Memory B cell (primary cell): ENCODE results near the gene COL23A1.

Source experiments
- ATAC-seq: fragments of 150-1000 bp; cut with Tn5 transposase; 2 replicates; pipeline ENCODE4 v1.10.0; 2021; ENCODE audit warnings: low read depth, mild to moderate bottlenecking, moderate library complexity
- DNase-seq, 2 donors: peaks; one replicate each; pipeline ENCODE4 v3.0.0; 2022; ENCODE audit warnings: low spot score in 2 of 2
- H3K27ac Mint-ChIP-seq: one replicate; pipeline ENCODE4 v1.8.0; 2022; ENCODE audit warnings: mild to moderate bottlenecking, moderate library complexity, mixed read lengths
- H3K27me3 Mint-ChIP-seq: one replicate; pipeline ENCODE4 v1.8.0; 2022; ENCODE audit warnings: mixed read lengths
- H3K36me3 Mint-ChIP-seq: one replicate; pipeline ENCODE4 v1.8.0; 2022; ENCODE audit warnings: mild to moderate bottlenecking, mixed read lengths
- H3K4me1 Mint-ChIP-seq: one replicate; pipeline ENCODE4 v1.8.0; 2022; ENCODE audit warnings: mixed read lengths
- H3K4me3 Mint-ChIP-seq: one replicate; pipeline ENCODE4 v1.8.0; 2022; ENCODE audit warnings: mild to moderate bottlenecking, moderate library complexity, mixed read lengths
- H3K9me3 Mint-ChIP-seq: one replicate; pipeline ENCODE4 v1.8.0; 2022; ENCODE audit warnings: mixed read lengths

The COL23A1 gene

DNA sequence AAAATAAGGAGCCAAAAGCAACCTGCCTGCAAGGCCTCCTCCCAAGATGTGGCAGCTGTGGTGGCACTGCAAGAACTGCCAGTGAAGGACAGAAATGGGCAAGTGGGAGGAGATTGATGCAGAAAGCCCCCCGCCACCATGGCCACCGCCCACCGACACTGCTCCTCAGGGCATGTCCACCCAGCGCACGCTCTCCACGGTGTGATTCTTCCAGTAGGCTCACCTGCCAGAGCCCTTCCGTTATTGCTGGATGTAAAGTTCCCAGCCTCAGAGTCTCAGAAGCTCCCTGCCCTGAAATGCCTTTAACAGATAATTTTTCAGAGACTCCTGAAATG is 202.4 kb downstream of the COL23A1 start:
- Mint-ChIP-seq H3K27me3 (peaks cover 18% of the 10 kb centered on the region), H3K9me3 (no peaks in the 10 kb centered on the region), H3K4me3 (no peak overlapping the region), H3K36me3 (no peaks in the 10 kb centered on the region), H3K4me1 (no peaks in the 10 kb centered on the region), H3K27ac (no peak overlapping the region)
- no peak for ATAC-seq
- no peak for DNase-seq

DNA sequence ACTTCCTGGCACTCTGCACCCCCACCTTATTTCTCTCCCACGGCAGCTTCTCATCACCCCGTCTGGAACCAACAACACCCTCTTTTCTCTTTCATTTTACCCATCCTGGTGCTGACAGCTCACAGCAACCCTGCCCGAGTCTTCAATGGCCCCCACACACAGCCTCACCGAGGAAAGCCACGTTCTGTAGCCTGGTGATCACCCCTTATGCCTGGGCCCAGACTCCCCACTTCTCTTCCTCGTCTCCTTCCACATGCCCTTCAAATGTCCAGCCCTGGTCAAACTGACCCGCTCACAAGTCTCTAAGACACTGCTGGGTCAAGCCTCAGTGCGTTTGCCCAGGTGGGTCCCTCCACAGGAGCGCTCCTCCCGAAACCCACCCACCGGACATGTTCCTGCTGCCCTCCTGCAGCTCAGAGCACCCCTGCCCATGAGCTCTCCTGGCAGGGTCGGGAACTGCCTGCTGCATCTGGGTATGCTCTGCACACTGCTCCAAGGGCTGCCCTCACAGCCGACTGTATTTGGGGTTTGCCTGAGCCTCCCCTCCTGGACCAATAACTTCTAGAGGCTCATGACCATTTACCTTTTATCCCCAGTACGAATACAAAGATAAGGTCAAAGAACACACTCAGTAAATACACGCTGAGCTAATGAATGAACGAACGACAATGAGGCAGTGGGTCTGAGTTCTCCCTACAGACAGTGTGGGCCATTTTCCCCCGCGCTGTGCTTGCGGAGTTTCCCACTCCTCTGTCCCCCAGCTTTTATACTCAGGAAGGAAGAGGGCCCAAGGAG is 202.9 kb downstream of the COL23A1 start:
- no peak for DNase-seq
- Mint-ChIP-seq H3K36me3 (no peaks in the 10 kb centered on the region), H3K4me1 (peaks cover under 1% of the 10 kb centered on the region), H3K27ac (no peak overlapping the region), H3K4me3 (no peak overlapping the region), H3K9me3 (no peaks in the 10 kb centered on the region), H3K27me3 (peaks cover 21% of the 10 kb centered on the region)
- ATAC-seq: no peak

DNA sequence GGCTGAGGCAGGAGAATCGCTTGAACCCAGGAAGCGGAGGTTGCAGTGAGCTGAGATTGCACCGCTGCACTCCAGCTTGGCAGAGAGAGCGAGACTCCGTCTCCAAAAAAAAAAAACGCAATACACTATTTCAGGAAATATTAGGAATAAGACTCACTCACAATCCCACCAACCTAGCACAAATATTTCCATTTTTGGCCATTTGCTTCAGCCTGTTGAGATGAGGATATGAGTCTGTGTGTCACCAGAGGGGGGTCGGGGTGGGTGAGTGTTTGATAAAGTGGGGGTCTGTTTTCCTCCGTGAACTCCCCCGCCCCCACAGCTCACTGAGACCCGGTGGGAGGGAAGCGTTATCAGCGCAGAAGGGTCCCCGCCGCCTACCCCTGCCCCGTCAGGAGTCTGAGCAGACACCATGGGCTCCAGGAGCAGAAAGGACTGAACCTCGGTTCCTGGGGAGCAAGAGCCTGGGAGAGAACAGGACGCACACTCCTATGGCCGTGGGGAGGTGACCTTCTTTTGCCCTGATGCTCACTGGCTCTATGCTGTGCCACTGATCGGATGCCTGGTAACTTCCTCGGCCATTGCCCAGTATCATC is 203.8 kb downstream of the COL23A1 start:
- DNase-seq (no peak), ATAC-seq (no peak)
- H3K27me3 Mint-ChIP-seq: peaks cover 26% of the 10 kb centered on the region
- H3K4me3 Mint-ChIP-seq: no peak overlapping the region
- peaks cover 7% of the 10 kb centered on the region for H3K4me1 Mint-ChIP-seq
- H3K9me3 Mint-ChIP-seq: no peaks in the 10 kb centered on the region
- H3K27ac Mint-ChIP-seq: no peak overlapping the region
- H3K36me3 Mint-ChIP-seq: no peaks in the 10 kb centered on the region

DNA sequence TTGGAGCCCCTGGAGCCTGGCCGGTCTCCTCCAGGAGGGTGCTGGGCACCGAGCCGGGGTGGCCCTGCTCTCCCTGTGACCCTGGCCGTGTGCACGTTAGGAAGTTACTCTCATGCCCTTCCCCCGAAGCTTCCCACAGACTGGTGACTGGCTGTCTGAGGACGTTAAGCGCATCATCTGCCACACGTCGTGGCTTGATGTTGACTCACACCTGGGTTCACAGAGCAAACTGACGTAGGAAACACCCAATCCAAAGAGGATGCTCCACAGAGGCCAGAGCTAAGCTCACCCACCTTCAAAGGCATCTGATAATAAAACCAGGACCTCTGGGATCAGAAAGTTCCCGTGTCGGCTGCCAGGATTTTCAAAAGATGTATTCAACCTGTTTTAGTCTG is 204.7 kb downstream of the COL23A1 start:
- H3K4me1 Mint-ChIP-seq: peaks cover 7% of the 10 kb centered on the region
- H3K27ac Mint-ChIP-seq: no peak overlapping the region
- no peaks in the 10 kb centered on the region for H3K9me3 Mint-ChIP-seq
- DNase-seq (no peak), ATAC-seq (no peak)
- H3K36me3 Mint-ChIP-seq: no peaks in the 10 kb centered on the region
- peaks cover 27% of the 10 kb centered on the region for H3K27me3 Mint-ChIP-seq
- no peak overlapping the region for H3K4me3 Mint-ChIP-seq

DNA sequence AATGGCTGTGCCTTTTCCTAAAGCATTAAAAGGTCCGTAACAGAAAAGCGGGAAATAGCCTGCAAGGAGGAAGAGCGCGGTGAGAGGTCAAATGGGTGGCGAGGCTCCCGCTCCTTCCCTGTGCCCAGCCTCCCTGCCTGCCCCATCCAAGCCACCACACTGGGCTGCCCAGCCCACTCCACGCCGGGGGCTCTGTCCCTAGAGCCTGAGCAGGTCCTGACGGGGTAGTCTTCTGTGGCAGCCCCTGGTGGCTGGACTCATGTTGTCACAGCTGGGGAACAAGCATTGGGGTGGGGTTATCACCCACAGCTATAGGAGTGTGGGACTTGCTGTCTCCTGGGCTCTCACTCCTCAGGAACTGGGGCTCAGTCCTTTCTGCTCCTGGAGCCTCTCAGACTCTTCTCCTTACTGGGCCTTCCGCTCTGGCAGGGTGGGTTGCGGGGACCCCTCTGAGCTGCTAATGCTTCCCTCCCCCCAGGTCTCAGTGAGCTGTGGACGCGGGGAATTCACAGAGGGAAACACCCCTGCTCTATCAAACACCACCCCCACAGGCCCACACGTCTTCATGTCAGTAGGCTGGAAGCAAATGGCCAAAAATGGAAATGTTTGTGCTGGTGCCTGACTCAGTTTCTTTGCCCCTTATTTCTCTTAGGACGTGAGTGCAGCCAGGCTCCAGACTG is 205.2 kb downstream of the COL23A1 start:
- Mint-ChIP-seq H3K4me3 (no peak overlapping the region), H3K27me3 (peaks cover 26% of the 10 kb centered on the region), H3K9me3 (no peaks in the 10 kb centered on the region), H3K27ac (no peak overlapping the region), H3K4me1 (peaks cover 7% of the 10 kb centered on the region), H3K36me3 (no peaks in the 10 kb centered on the region)
- ATAC-seq (no peak), DNase-seq (no peak)

DNA sequence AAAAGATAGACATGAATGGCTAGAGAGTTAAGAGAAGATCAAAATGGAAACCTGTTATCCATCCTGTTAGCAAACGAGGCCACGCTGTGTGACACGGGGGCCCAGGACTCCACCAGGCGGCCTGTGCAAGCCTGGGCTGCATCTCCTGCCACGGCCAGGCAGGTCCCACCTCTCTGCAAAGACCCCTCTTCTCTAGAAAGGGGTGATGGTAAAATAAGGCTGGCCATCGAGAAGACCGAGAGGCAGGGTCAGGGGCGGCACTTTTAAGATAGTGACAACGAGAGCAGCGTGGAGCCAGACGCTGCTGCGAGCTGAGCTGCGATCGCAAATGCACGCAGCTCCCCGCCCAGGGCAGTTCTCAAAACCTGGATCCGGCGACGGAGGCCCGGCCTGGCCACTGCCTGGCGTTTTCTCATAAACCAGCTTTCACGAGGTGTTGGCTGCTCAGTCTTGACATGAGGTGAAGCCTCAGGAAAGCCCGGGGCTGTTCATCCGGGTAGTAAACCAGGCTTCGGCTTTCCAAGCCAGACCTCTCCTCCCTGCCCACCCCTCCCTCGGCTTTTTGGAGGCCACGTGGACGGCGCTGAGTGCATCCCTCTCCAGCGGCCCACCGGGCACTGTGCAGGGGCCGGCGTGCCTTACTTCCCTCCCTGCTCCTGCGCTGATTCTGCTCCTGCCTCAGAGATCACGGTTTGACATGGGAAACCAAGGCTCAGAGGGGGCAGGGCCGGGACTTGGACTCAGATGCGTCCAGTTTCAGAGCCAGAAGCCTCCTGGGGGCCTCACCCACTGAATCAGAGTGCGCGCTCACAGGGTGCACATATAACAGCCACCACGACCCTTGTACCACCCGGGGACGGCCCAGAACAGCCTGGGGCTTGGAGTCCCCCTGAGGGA is 206.0 kb downstream of the COL23A1 start:
- H3K36me3 Mint-ChIP-seq: no peaks in the 10 kb centered on the region
- H3K4me1 Mint-ChIP-seq: peaks cover 7% of the 10 kb centered on the region
- no peak for DNase-seq
- no peak for ATAC-seq
- no peaks in the 10 kb centered on the region for H3K9me3 Mint-ChIP-seq
- no peak overlapping the region for H3K4me3 Mint-ChIP-seq
- H3K27me3 Mint-ChIP-seq: peaks cover 19% of the 10 kb centered on the region
- H3K27ac Mint-ChIP-seq: no peak overlapping the region

DNA sequence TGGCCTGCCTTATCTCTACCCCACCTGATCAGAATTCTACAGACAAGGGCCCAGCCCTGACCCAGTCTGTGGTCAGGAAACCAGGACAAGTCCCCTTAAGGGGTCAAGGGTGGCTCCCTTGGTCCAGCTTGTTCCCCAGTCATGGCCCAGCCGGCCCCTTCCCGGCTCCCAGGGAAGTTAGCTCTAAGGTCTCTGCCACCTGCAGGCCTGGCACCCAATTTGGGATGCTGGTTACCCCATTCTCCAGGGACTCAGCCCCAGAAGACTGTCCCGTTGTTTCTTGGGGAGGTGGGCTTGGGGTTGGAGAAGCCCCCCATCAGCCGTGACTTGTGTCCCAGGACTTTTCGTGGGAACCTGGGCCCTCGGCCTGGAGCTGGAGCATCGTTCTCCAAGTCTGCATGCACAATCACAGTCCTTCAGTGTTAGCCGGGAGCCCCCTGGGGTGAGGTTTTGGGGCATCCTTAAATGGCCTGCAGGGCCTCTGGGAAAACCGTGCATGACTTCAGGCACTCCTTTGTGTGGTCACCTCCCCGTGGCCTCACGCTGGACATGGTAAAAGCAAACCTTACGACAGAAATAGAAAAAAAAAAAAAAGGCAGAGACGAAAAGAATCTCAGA is 206.8 kb downstream of the COL23A1 start:
- H3K27ac Mint-ChIP-seq: no peak overlapping the region
- ATAC-seq (no peak), DNase-seq (no peak)
- H3K4me3 Mint-ChIP-seq: no peak overlapping the region
- no peaks in the 10 kb centered on the region for H3K36me3 Mint-ChIP-seq
- H3K27me3 Mint-ChIP-seq: peaks cover 18% of the 10 kb centered on the region
- no peaks in the 10 kb centered on the region for H3K9me3 Mint-ChIP-seq
- H3K4me1 Mint-ChIP-seq: peaks cover 7% of the 10 kb centered on the region

DNA sequence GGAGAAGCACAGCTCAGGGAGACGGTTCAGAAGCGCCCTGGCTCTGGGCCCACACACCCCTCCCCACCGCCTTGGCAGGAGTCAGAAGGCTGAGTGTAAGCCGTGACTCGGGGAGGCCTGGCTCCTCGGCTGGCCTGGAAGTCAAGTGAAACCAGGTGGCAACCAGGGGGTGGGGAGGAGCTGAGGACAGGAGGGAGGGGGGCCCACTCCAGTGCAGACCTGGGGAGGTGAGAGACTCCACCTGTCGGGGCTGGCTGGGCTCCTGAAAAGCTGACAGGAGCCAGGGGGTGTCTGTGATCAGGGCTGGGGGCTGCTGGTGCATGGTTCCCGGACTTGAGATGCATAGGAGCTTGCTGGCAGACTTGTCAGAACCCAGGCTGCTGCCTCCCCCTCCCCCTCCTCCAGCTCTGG is 207.4 kb downstream of the COL23A1 start:
- Mint-ChIP-seq H3K27me3 (peaks cover 17% of the 10 kb centered on the region), H3K4me1 (peaks cover 7% of the 10 kb centered on the region), H3K27ac (no peak overlapping the region), H3K9me3 (no peaks in the 10 kb centered on the region), H3K36me3 (no peaks in the 10 kb centered on the region), H3K4me3 (no peak overlapping the region)
- no peak for DNase-seq
- ATAC-seq: no peak

DNA sequence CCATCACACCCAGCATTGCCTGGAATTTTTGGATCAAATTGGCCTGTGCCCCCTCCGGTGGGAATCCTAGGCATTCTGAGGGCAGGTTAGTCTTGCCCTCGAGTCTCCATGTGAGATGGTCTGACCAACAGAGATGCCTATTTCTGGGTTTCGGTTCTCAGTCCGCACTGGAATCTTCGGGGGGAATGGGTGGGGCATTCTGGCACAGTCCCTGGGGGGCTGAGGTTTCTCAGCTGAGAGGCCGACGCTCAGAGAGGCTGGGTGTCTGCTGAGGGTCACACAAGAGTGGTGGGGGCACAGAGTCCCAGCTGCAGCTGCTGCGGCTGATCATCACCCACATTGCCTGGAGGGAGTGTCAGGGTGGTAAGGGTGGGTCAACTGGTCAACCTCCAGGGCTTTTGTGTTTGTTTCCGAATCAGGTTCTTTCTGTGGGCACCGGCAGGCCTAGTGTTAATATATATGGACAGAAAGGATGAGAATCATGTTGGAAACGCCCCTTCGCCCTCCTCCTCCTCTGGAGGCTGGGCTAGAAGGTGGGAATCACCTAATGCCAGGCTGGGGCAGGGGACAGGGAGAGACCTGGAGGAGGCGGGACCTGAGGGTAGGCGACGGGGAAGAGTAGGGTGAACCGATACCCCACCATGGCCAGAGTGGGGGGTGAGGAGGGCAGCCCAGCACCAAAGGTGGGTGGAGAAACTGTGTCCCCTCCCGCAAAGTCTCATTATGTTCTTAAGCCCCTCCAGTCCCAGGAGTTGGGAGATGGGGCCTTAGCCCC is 208.1 kb downstream of the COL23A1 start:
- peaks cover 16% of the 10 kb centered on the region for H3K27me3 Mint-ChIP-seq
- peaks cover 7% of the 10 kb centered on the region for H3K4me1 Mint-ChIP-seq
- no peaks in the 10 kb centered on the region for H3K9me3 Mint-ChIP-seq
- no peaks in the 10 kb centered on the region for H3K36me3 Mint-ChIP-seq
- ATAC-seq (no peak), DNase-seq (no peak)
- H3K4me3 Mint-ChIP-seq: no peak overlapping the region
- H3K27ac Mint-ChIP-seq: no peak overlapping the region

DNA sequence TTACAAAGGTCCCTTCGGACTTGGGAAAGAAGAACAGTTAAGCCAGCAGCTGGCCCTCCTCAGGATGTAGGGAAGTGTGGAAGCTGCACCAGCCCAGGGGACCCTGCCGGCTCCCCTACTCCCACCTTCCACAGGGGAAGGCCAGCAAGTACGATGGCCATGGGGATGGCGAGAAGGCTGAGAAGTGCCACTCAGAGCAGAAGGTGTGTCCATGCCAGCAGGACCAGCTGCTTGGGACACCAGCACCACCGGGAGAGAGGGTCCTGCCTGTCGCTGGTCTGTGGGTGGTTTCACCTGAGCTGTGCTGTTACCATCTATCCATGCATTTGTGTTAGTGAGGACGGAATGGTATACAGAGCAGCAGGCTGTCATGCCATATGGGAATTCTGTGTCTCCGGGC is 209.0 kb downstream of the COL23A1 start:
- Mint-ChIP-seq H3K4me1 (peaks cover 7% of the 10 kb centered on the region), H3K9me3 (no peaks in the 10 kb centered on the region), H3K4me3 (no peak overlapping the region), H3K27me3 (peaks cover 14% of the 10 kb centered on the region), H3K36me3 (no peaks in the 10 kb centered on the region), H3K27ac (no peak overlapping the region)
- DNase-seq (no peak), ATAC-seq (no peak)

DNA sequence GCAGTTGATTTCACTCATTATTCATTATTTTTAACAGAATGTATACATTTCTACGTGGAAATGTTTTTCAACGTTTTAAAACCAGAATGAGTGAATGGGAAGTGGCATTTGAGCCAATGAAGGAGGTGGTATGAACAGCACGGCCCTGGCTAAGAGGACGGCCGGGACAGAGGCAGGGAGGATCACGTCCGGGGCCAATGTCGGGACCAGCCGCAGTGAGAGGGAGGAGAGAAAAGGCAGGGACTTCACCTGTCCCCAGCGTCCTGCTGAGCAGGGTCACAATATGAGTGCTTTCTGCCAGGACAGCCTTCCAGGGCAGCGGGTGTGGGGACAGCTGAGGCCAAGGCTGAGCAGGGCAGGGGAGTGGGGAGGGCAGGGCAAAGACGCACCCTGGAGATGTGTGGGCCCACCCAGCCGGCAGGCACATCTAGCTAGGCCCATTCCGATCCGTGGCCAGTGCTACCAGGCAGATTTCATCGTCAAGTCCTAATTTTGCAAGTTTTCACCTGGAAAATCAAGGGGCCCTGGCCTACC is 209.6 kb downstream of the COL23A1 start:
- peaks cover 7% of the 10 kb centered on the region for H3K4me1 Mint-ChIP-seq
- no peak overlapping the region for H3K4me3 Mint-ChIP-seq
- ATAC-seq (no peak), DNase-seq (no peak)
- no peak overlapping the region for H3K27ac Mint-ChIP-seq
- H3K9me3 Mint-ChIP-seq: no peaks in the 10 kb centered on the region
- H3K27me3 Mint-ChIP-seq: peaks cover 17% of the 10 kb centered on the region
- no peaks in the 10 kb centered on the region for H3K36me3 Mint-ChIP-seq

DNA sequence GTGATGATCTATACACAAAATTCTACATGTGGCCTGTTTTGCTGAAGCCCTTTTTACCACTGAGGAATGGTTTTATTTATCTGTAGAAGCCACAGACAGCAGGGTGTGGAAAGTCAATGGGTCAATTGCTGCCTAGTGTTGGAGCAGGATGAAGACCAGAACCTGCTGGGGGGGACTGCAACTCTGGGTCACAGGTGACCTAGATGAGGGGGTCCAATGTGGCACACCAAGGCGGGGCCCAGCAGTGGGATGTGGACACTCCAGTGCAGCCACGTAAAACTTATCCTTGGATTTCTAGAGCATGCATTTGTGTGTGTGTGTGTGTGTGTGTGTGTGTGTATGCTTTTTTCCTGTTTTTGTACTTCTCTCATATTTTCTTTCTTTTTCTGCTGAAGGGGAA is 210.1 kb downstream of the COL23A1 start:
- Mint-ChIP-seq H3K4me3 (no peak overlapping the region), H3K27ac (no peak overlapping the region), H3K36me3 (no peaks in the 10 kb centered on the region), H3K9me3 (no peaks in the 10 kb centered on the region), H3K27me3 (peaks cover 19% of the 10 kb centered on the region), H3K4me1 (peaks cover 7% of the 10 kb centered on the region)
- no peak for ATAC-seq
- no peak for DNase-seq
